HG03460 (cell line): Measurements from ENCODE around the gene SEMA4D.

Experiments used
- ATAC-seq: cut with Tn5 transposase; IDR thresholded peaks from one replicate; pipeline ENCODE4 v1.9.1; 2021; ENCODE audit not compliant: unreplicated experiment

Gene SEMA4D

GRCh38 chr9:89432986-89433530, 64.9 kb downstream of the SEMA4D start:
- ATAC-seq = no peak

DNA sequence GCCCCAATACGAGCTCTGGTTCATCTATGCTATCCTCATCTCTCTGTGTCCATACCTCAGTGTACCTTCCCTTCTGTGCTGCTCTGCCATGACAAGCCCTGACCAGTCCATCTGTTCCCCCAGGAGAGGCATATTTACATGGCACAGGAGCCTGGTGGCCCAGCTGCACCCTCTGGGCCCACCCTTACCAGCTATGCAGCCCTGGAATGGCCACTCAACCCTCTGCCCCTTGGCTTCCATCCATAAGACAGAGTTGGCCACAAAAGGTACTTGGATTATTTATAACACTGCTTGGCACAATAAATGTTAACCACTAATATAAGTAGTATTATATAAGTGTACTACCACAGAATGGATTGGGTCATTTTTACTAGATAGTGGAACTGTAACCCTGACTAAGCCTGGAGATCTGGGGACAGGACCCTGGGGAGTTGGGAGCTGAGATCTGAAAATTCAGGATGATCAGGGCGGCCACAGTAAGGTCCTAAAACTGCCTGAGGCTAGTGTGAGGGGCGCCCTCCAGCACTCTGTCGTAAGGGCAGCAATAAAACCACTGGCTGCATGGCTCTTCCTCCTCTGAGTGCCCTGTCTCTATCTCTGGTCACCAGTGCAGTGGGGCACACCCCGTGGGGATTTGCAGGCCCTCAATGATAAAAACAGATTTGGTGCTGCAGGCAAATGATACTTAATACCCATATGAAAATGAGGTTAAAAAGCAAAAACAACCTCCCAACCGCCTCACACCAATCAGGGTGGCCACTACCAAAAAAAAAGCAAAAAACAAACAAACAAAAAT, 65.8 kb downstream of the SEMA4D start:
- ATAC-seq = peak; percentile 32

DNA sequence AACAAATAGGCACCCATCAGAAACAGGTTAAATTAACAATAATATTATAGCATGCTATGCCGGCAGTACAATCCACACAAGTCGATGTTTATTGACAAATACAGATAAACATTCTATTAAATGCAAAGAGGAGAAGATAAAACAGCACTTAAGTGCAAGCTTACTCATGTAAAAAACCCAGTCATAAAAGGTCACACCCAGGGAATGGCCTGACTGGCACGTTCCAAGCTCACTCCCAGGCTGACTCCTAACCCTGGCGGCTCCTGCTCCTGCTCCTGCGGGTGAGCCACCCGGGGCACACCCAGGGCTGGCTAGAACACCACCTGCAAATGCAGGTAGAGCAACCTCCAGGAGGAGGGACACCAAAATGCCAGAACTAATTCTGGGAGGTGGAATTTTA, 66.9 kb downstream of the SEMA4D start:
- ATAC-seq = no peak

DNA sequence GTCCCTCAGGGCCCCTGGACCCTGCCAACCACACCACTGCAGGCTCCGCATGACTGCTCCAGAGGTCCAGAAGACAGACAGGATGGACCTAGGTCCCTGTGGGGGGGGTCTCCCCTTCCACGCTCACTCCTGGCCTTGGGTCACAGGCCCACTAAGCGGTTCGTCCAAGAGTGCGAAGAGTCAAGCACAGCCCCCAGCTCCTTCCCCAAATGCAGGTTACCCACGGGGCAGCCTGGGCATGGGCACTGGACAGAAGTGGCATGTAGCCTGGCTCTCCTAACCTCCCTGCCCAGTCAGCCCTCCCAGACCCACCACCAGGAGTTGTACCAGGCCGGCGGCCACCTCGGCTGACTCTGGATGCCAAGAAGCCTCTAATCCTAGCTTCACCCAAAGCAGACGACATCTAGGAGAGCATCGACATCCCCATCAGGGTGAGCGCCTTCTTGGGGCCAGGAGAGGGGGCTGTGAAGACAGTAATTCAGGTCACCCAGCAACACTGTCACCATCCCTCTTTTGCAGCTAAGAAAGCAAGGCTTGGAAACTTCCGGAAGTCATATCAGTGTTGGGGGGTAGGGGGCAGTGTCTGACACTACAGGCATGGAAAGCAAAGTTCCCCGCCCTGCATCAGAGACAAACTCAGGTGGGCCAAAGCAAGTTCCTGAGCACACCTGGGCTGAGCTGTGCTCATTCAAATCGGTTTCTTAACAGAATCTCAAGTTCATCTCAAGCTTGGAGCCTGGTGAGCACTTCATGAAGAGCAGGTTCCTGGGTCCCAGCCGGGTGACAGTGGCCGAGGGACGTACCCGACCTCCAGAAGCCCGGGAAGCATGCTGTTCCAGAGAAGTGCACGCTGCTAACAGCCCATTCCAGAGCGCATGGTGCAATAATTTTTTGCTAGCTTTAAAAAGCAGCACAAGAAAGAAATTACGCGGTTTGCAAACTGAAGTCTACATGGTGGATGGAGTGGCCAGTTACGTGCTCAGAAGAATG, 68.7 kb downstream of the SEMA4D start:
- ATAC-seq = no peak

DNA sequence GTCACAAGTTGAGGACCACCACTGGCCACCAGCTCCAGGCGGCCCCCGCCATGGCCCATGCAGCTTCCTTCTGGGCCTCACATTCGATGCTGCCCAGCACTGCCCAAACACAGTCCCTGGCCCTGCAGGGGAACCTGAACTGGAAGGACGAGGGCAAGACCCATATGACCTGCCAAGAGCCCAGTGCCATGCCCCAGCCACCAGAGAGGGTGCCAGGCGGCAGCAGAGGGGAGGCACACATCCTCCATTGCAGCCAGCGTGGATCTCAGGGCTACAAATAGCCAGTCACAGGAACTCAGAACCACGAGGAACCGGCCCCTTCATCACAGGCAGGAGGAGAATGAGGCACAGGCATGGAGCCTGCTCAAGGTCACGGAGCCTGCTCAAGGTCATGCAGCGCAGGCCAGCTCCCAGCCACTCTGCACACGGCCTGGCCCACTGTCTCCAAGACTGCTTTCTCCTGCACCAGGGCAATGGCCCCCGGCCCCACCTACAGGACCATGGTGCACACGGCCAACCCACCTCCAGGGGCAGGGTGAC, 69.6 kb downstream of the SEMA4D start:
- ATAC-seq = no peak

DNA sequence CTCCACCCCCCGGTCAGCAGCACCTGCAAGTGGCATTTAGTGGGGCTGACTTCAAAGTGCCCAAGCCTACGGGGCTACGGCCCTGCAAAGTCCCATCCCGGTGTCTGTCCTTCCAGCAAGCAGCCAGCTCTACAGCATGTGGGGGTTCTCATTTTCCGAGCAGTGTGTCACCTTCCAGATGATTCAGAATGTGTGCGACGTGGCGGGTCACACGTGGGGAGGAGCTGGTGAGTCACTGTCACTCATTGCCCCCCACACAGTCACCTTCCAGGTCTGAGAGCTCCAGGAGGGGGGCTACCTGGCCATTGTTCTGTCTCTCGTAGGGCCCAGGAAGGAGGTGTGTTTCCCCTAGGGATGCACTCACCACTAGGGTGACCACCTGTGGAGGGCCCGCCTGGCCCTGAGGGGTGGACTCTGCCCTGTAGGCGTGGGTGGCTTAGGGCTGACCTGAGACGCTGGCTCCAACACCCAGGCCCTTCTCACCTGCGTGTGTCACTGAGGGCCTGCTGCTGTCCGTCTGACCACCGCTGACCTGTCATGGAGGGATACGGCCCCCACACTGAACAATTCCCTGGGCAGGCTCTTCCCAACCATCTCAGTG, 70.2 kb downstream of the SEMA4D start:
- ATAC-seq = no peak

GRCh38 chr9:89426384-89426961, 71.4 kb downstream of the SEMA4D start:
- ATAC-seq = peak; percentile 67

DNA sequence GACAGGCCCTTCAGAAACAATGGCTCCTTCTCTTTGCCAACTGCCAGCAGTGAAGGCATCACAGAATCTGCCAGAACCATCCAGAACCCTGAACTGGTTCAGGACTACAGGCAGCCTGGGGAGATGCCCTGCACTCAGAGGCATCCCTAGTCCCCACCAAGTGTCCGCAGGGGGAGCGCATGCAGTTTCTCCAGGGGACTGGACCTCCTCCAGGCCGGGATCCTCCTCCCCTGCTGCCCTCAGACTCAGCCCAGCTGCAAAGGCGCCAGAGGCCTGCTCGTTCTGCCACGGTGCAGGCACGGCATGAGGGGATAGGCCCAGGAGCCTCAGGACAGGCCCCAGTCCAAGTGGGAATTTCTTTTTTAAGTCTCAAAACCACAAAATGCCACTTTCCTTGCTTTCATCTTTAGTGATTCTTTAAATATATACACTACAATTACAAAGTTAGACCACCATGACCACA, 72.0 kb downstream of the SEMA4D start:
- peak; percentile 4 for ATAC-seq

DNA sequence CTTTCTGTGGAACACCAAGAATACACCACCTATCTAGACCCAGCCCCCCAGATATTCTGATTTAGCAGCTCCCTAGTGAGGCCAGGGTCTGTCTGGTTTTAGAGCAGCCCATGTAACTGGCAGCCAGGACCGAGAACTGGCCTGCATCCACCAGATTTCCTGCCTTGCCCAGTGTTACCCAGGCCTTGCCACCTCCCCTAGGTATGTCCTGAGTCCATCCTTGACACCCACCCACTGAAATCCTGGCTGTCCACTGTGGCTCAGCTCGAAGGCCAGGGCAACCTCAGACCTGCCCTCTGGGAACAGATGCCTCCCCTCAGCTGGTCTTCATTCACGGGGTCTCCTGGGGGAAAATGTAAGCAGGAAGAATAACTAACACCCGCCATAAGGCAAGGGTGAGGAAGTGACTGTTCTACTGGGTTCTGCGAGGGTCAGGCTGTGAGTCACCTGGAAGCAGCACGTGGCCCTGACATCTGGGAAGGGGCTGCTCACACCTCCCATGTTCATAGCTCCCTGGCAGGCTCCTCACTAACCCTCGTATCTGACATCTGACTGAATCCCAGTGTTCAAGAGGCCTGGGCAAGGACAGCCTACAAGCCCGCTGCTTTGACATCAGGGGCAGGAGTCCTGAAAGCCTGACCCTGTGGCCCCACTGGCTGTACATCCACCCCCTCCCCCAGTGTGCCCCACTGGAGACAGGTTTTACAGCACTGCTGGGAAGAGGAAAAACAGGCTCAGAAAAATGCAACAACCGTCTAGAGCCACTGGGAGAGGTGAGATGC, 72.7 kb downstream of the SEMA4D start:
- no peak for ATAC-seq

- ATAC-seq = no peak
Measured at GRCh38 chr9:89422151-89422975, 75.5 kb downstream of the SEMA4D start.

GRCh38 chr9:89421595-89421994, 76.3 kb downstream of the SEMA4D start:
- ATAC-seq = no peak

GRCh38 chr9:89420397-89421178, 77.3 kb downstream of the SEMA4D start:
- ATAC-seq = no peak

- ATAC-seq = no peak
Measured at GRCh38 chr9:89419978-89420394, 77.9 kb downstream of the SEMA4D start.

GRCh38 chr9:89418882-89419640, 78.9 kb downstream of the SEMA4D start:
- peak; percentile 75 for ATAC-seq

DNA sequence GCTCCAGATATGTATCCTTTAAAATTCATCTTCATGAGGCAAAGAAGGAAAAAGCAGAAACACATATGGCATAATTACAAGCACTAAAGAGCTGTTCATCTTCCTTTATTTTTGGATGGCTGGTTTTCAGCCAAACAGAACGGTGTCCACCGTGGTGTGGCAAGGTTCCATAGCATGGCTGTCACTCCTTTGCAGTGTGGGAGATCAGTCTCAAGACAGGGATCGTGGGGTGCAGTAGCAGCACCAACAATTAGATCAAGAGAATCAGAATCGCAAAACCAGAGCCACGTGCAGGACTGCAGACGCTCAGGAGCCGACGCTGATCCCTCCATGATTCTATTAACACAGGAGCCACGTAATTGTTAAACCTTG, 79.5 kb downstream of the SEMA4D start:
- ATAC-seq = peak; percentile 6

DNA sequence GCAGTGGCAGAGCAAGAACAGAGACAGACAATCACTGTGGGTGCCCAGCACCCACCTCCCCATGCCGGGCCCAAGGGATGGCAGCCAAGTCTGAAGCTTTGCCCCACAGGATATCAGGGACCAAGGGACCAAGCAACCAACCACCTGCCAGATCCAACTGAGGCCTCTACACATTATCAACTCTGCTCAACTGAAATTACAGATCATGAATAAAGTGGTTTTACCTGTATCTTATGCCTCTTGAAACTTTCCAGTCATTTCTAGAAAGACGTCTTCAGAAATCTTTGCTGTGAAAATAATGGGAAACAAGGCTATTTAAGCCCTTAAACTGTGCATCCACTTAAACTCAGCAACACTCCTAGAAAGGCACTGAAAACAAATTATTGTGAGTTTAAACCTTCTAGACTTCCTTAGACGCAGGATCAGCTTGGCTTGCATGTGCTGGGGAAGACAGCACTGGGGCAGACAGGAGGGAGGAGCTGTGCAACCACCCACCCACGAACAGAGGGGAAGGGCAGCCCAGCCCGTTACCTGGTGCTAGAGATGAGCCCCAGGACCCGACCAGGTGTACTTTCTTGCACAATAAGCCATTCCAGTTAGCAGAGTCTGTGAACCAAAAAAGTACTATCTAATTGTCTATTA, 80.0 kb downstream of the SEMA4D start:
- peak; percentile 38 for ATAC-seq
